Measurements from ENCODE around the gene OSCP1.

Gene OSCP1

GRCh38 chr1:36455386-36455785 is 5.1 kb upstream of the OSCP1 start:
- TF ChIP-seq CTCF (IDR thresholded peaks at IDR 0.05): no peak
- H3K4me3 ChIP-seq (ENCODE audit: low read depth in 1 of 2, low read length in 1 of 2): no peak overlapping the region
- H3K4me1 ChIP-seq (ENCODE audit: control insufficient read depth in 1 of 2, insufficient read depth in 1 of 2, low read depth in 1 of 2, low read length in 1 of 2): peaks cover 53 to 55% of the 10 kb centered on the region in 2 experiments
- no peaks in the 10 kb centered on the region for H3K27me3 ChIP-seq
- no peak overlapping the region for H3K27ac ChIP-seq
- no peaks in the 10 kb centered on the region for H3K9me3 ChIP-seq
- peaks cover 4% of the 10 kb centered on the region for H3K36me3 ChIP-seq

GRCh38 chr1:36453600-36454388 is 3.5 kb upstream of the OSCP1 start:
- Histone ChIP-seq H3K36me3 (peaks cover 4% of the 10 kb centered on the region), H3K27me3 (no peaks in the 10 kb centered on the region), H3K4me1 (ENCODE audit: control insufficient read depth in 1 of 2, insufficient read depth in 1 of 2, low read depth in 1 of 2, low read length in 1 of 2) (peaks cover 50 to 53% of the 10 kb centered on the region in 2 experiments), H3K9me3 (no peaks in the 10 kb centered on the region), H3K27ac (no peak overlapping the region), H3K4me3 (ENCODE audit: low read depth in 1 of 2, low read length in 1 of 2) (no peak overlapping the region)
- TF ChIP-seq CTCF (IDR thresholded peaks at IDR 0.05): no peak

- Histone ChIP-seq H3K27me3 (no peaks in the 10 kb centered on the region), H3K4me3 (ENCODE audit: low read depth in 1 of 2, low read length in 1 of 2) (no peak overlapping the region), H3K4me1 (ENCODE audit: control insufficient read depth in 1 of 2, insufficient read depth in 1 of 2, low read depth in 1 of 2, low read length in 1 of 2) (peaks cover 49 to 53% of the 10 kb centered on the region in 2 experiments), H3K9me3 (no peaks in the 10 kb centered on the region), H3K36me3 (peaks cover 4% of the 10 kb centered on the region), H3K27ac (no peak overlapping the region)
- no peak for TF ChIP-seq CTCF (IDR thresholded peaks at IDR 0.05)
Measured at GRCh38 chr1:36453051-36453450, 2.8 kb upstream of the OSCP1 start.

GRCh38 chr1:36450919-36451305 is 661 bp upstream of the OSCP1 start:
- Histone ChIP-seq H3K36me3 (peaks cover 4% of the 10 kb centered on the region), H3K27ac (peak overlapping the region; percentile 89), H3K4me3 (ENCODE audit: low read depth in 1 of 2, low read length in 1 of 2) (peak overlapping the region; percentile 76 to 86), H3K27me3 (no peaks in the 10 kb centered on the region), H3K4me1 (ENCODE audit: control insufficient read depth in 1 of 2, insufficient read depth in 1 of 2, low read depth in 1 of 2, low read length in 1 of 2) (peaks cover 51 to 53% of the 10 kb centered on the region in 2 experiments), H3K9me3 (no peaks in the 10 kb centered on the region)
- no peak for TF ChIP-seq CTCF (IDR thresholded peaks at IDR 0.05)

GRCh38 chr1:36448530-36449056 is 1.7 kb downstream of the OSCP1 start:
- Histone ChIP-seq H3K27me3 (no peaks in the 10 kb centered on the region), H3K36me3 (no peaks in the 10 kb centered on the region), H3K4me1 (ENCODE audit: control insufficient read depth in 1 of 2, insufficient read depth in 1 of 2, low read depth in 1 of 2, low read length in 1 of 2) (peaks cover 51 to 53% of the 10 kb centered on the region in 2 experiments), H3K4me3 (ENCODE audit: low read depth in 1 of 2, low read length in 1 of 2) (no peak overlapping the region), H3K9me3 (no peaks in the 10 kb centered on the region), H3K27ac (peak overlapping the region; percentile 48)
- no peak for TF ChIP-seq CTCF (IDR thresholded peaks at IDR 0.05)

Measured in neutrophil (primary cell).